Femur (tissue), 1 donor: ENCODE data around the gene TRIM49D1.
"Not testable (repeated sequence)": the region's sequence is repeated elsewhere in the genome, so short reads cannot be mapped to it uniquely, and the experiment has no call there.

ENCODE experiments used
- DNase-seq: peaks from one replicate; pipeline ENCODE4 v3.0.0-alpha.2; 2017

Gene TRIM49D1

GRCh38 chr11:89922195-89922660, at the start of gene TRIM49D1:
Gene TRIM49D1 (minus strand): TSS chr11:89922245. CDS start chr11:89917710, 4,535 bp downstream.
- no peak for DNase-seq

GRCh38 chr11:89965737-89966136, 43.7 kb upstream of the TRIM49D1 start, which contains the start of gene TRIM64:
Gene TRIM64 (plus strand): TSS chr11:89966037. CDS start chr11:89968504, 2,467 bp downstream.
- DNase-seq = not testable (repeated sequence)

GRCh38 chr11:89960833-89961232, 38.8 kb upstream of the TRIM49D1 start:
- not testable (repeated sequence) for DNase-seq

GRCh38 chr11:89923764-89924163, 1.7 kb upstream of the TRIM49D1 start, which contains the start of gene TRIM49D2:
Gene TRIM49D2 (plus strand): TSS chr11:89924064. CDS start chr11:89926762, 2,698 bp downstream.
- not testable (repeated sequence) for DNase-seq

- DNase-seq = not testable (repeated sequence)
Observed at GRCh38 chr11:89900809-89901208, 21.2 kb downstream of the TRIM49D1 start.

- not testable (repeated sequence) for DNase-seq
Observed at GRCh38 chr11:89893245-89893644, 28.8 kb downstream of the TRIM49D1 start.

- DNase-seq = not testable (repeated sequence)
Observed at GRCh38 chr11:89877511-89877910, 44.5 kb downstream of the TRIM49D1 start.

GRCh38 chr11:89872588-89872987, 49.5 kb downstream of the TRIM49D1 start:
- not testable (repeated sequence) for DNase-seq

GRCh38 chr11:89865223-89865622, 56.8 kb downstream of the TRIM49D1 start:
- not testable (repeated sequence) for DNase-seq

- peak; percentile 18 for DNase-seq
Observed at GRCh38 chr11:89863906-89864704, 57.9 kb downstream of the TRIM49D1 start.
